Activated CD4-positive, CD25-positive, alpha-beta regulatory T cell treated with anti-CD3 and anti-CD28 coated beads, Interleukin-2, amount 50 U/mL, for 72 hours (primary cell): Measurements from ENCODE around the gene DCD.

Source experiments
- DNase-seq: peaks from one replicate; pipeline ENCODE4 v3.0.0; 2021

The DCD gene

GRCh38 chr12:54605138-54605970 is 42.8 kb downstream of the DCD start:
- no peak for DNase-seq

DNA sequence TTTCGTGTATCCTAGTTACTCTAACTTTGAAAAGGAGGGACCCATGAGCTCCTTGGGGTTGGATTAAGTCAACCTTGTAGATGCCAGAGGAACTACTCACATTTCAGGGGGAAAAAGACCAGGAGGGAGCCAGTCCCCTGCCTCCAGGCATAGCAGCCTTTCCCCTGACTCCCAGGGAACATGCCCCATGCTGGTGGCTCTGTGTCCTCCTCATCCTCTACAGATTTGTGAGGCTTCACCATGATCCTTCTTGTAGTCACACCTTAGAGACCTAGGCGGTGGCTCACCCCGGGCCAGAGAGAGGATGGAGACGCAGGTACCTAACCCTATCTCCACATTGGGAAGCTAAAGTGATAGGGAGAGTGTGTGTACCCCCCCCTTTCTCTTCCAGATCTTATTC is 43.7 kb downstream of the DCD start:
- no peak for DNase-seq

- DNase-seq, result no peak
Observed at GRCh38 chr12:54603872-54604271, 44.3 kb downstream of the DCD start.

DNA sequence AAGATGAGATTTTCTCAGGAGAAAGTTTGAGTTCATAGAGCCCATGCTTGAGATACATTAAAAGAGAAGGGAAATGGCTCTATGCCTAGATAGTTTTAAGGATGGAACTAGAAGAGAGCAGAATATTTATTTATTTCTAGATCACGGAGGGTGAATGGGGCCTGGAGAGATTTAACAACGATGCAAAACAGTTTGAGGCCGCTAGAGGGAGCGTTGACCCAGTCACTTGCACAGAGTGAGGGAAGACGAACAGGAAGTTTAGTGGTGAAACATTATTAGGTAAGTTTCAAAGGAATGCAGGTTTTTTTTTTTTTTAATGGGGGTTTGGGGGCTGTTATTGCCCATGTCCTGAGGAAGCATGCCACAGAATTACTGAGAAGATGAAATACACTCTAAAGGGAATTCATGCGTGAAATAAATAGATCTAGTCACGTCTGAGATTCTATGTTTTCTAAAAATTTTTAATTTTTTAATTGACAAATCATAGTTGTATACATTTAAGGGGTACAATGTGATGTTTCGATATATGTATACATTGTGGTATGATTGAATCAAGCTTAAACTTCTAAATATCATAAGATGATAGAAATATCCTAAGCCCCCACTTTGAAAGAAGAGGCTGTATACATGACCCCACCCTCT is 44.9 kb downstream of the DCD start:
- DNase-seq, result peak; percentile 53

DNA sequence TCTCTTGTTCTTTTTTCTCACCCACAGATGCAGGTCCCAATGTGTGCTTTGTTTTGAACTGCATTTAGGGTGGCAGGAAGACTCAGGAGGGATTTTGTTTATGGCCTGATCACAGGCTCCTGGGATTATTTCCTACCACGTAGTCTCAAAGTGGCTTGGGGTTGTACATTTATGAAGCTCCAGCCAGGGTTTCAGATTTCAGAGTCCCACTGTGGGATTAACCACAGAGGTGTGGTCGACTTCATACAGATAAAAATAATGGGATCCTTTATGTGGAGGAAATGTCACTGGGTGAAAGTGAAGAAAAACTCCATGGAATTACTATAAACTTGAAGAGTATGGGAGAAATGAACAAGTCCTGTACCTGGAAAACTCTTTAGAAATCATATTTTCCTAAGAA is 45.5 kb downstream of the DCD start:
- DNase-seq, result no peak

GRCh38 chr12:54601841-54602240 is 46.3 kb downstream of the DCD start:
- no peak for DNase-seq

DNA sequence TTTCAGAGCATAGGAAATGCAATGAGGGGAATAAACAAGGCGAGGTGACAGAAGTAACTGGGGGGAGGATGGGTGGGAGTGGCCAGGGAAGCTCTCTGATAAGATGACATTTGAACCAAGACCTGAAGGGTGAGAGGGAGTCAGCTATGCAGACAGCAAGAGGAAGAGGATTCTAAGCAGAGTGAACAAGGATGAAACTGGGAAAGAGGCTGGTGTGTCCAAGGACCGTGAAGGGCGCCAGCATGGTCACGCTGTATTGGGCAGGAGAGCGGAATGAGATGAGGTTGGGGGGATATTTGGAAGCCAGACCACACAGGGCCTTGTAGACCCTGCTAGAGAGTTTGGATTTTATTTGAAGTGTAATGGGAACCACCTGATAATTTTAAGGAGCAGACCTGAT is 49.2 kb downstream of the DCD start:
- no peak for DNase-seq

DNA sequence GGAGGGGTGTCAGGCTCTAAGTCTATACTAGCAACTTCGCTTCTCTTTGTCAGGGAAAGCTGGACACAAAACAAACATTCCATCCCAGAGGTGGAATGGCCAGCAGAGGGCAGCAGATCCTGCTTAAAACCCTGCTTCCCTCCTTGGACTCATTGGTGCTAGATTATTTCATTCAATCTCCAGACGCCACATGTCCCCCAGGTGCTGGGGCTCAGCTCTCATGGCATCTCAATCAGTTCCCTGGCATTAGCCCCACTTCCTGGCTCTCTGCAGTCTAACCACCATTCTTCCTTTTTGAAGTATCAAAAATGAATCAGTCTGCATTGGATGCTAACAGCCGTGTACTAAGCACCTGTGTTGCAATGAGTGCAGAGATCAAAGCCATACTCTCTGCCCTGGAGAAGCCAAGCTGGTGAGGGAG is 51.6 kb downstream of the DCD start:
- peak; percentile 57 for DNase-seq

DNA sequence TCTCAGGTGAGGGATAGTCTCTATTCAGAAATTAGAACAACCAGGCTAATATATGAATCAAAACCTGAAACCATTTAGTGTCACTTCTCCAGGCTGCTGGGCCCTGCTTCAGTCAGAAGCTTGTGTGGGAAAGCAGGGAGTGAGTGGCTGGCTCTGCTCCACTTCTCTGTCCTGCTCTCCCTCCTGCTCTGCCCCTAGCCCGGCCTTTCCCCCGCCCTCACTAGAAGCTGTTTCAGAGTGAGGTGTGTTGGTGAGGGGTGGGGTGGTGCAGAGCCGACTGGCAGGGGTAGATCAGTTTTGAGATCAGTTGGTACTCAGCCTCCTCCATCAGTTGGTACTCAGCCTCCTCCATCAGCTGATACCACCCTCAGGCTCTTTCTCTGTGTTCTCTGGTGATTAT is 52.7 kb downstream of the DCD start:
- DNase-seq, result no peak
